GM06990 (cell line): ENCODE results near the gene SRRM3.
"Not testable (repeated sequence)": the region's sequence is repeated elsewhere in the genome, so short reads cannot be mapped to it uniquely, and the experiment has no call there.

ENCODE experiments used
- DNase-seq: peaks from one replicate; pipeline ENCODE4 v3.0.0-alpha.2; 2011; ENCODE audit not compliant: insufficient read length; ENCODE audit errors: extremely low read depth
- H3K27me3 ChIP-seq: replicated peaks from 2 replicates; pipeline ENCODE4 v1.6.0; 2011; ENCODE audit warnings: low read length; ENCODE audit not compliant: control insufficient read depth, insufficient read depth
- H3K36me3 ChIP-seq: 2 replicates; pipeline ENCODE4 v1.5.1; 2011; ENCODE audit warnings: low read length; ENCODE audit not compliant: control insufficient read depth, insufficient read depth
- H3K4me3 ChIP-seq: replicated peaks from 2 replicates; pipeline ENCODE4 v1.5.1; 2011; ENCODE audit warnings: low read depth, mild to moderate bottlenecking, control low read depth, low read length
- CTCF ChIP-seq: IDR thresholded peaks from 2 replicates; pipeline ENCODE4 v1.5.1; 2011; ENCODE audit warnings: low read length, control low read depth, mild to moderate bottlenecking, inconsistent platforms; ENCODE audit not compliant: insufficient read depth, poor library complexity, severe bottlenecking

Gene SRRM3

GRCh38 chr7:76310102-76310957 is 108.6 kb downstream of the SRRM3 start:
- no peak for TF ChIP-seq CTCF
- no peaks in the 10 kb centered on the region for H3K36me3 ChIP-seq
- no peak overlapping the region for H3K4me3 ChIP-seq
- no peaks in the 10 kb centered on the region for H3K27me3 ChIP-seq
- no peak for DNase-seq

GRCh38 chr7:76311838-76312237 is 110.1 kb downstream of the SRRM3 start:
- not testable (repeated sequence) for DNase-seq, H3K36me3 ChIP-seq, H3K27me3 ChIP-seq, H3K4me3 ChIP-seq

- TF ChIP-seq CTCF = peak; percentile 100
These were observed 112.5 kb downstream of the SRRM3 start for GRCh38 chr7:76314042-76314721.

GRCh38 chr7:76314740-76315139 is 113.0 kb downstream of the SRRM3 start:
- H3K27me3 ChIP-seq, H3K4me3 ChIP-seq, H3K36me3 ChIP-seq, DNase-seq: not testable (repeated sequence)

More at GRCh38 chr7:76314042-76314721, 112.5 kb downstream of the SRRM3 start:
- H3K36me3 ChIP-seq = no peaks in the 10 kb centered on the region
- DNase-seq = peak; percentile 92
- H3K4me3 ChIP-seq = no peak overlapping the region
- no peaks in the 10 kb centered on the region for H3K27me3 ChIP-seq

GRCh38 chr7:76315364-76315763 is 113.7 kb downstream of the SRRM3 start:
- DNase-seq = no peak

GRCh38 chr7:76316984-76317781 is 115.5 kb downstream of the SRRM3 start:
- H3K4me3 ChIP-seq = peak overlapping the region; percentile 64
- no peak for TF ChIP-seq CTCF

More at GRCh38 chr7:76315364-76315763, 113.7 kb downstream of the SRRM3 start:
- Histone ChIP-seq H3K4me3 (no peak overlapping the region), H3K27me3 (no peaks in the 10 kb centered on the region), H3K36me3 (no peaks in the 10 kb centered on the region)
- TF ChIP-seq CTCF = peak; percentile 22

More at GRCh38 chr7:76316984-76317781, 115.5 kb downstream of the SRRM3 start:
- Histone ChIP-seq H3K27me3 (no peaks in the 10 kb centered on the region), H3K36me3 (no peaks in the 10 kb centered on the region)
- no peak for DNase-seq
